ENCODE data around the gene PITPNM3. TPM values are rescaled to one million over a fixed set of nuclear protein-coding genes. Genes with fewer than 3 reads are reported as not detected.

The PITPNM3 gene
- total and polyA plus RNA-seq, 2 of the 13 experiments (the other 11 are each of a cell fraction or from before 2014, with no cell fraction given) = 0.13 to 0.29 TPM

- TF ChIP-seq MYPOP (CRISPR knock-in tag; IDR thresholded peaks at IDR 0.05) (no peak), SNAPC4 (CRISPR knock-in tag; IDR thresholded peaks at IDR 0.05) (no peak), SALL1 (CRISPR knock-in tag; IDR thresholded peaks at IDR 0.05) (no peak), BHLHE40 (IDR thresholded peaks at IDR 0.05; ENCODE audit: low read length) (no peak), KDM3A (CRISPR knock-in tag; IDR thresholded peaks at IDR 0.05; ENCODE audit: low read depth) (no peak), SATB2 (CRISPR knock-in tag; IDR thresholded peaks at IDR 0.05) (no peak), BRF2 (CRISPR knock-in tag; IDR thresholded peaks at IDR 0.05) (no peak)
Observed at GRCh38 chr17:6521586-6521985, 34.8 kb downstream of the PITPNM3 start (continued).

All from HepG2 (cell line).